ENCODE data around the gene TMEM88. TPM values are rescaled to one million over a fixed set of nuclear protein-coding genes. Genes with fewer than 3 reads are reported as not detected.
A peak's percentile ranks its signal among the peaks of the same experiment; 100 is the strongest.

TMEM88 gene
- total and polyA plus RNA-seq, 2 of the 13 experiments (the other 11 are each of a cell fraction or from before 2014, with no cell fraction given) = 0.31 to 0.66 TPM

GRCh38 chr17:7835814-7836595 is 18.9 kb upstream of the TMEM88 start (continued):
- TF ChIP-seq ZNF20 (CRISPR knock-in tag; IDR thresholded peaks at IDR 0.05) (no peak), CHD4 (IDR thresholded peaks at IDR 0.05; ENCODE audit: borderline replicate concordance, low read length) (peak; percentile 48; the same call in 1 of the 2 replicates), ZNF337 (CRISPR knock-in tag; IDR thresholded peaks at IDR 0.05; ENCODE audit: borderline replicate concordance, low read depth) (no peak), YEATS2 (CRISPR knock-in tag; IDR thresholded peaks at IDR 0.05; ENCODE audit: borderline replicate concordance) (no peak), ESRRA (CRISPR knock-in tag; IDR thresholded peaks at IDR 0.05; ENCODE audit: low read depth) (no peak), ZNF333 (CRISPR knock-in tag; IDR thresholded peaks at IDR 0.05; ENCODE audit: borderline replicate concordance) (no peak), ZNF564 (CRISPR knock-in tag; IDR thresholded peaks at IDR 0.05) (no peak), SIX4 (CRISPR knock-in tag; IDR thresholded peaks at IDR 0.05) (no peak), ZBTB44 (CRISPR knock-in tag; IDR thresholded peaks at IDR 0.05) (0 out of 2 replicates have a peak, but pooled peaks have one; percentile 23), ZNF672 (CRISPR knock-in tag; IDR thresholded peaks at IDR 0.05) (no peak; the same call in 1 of the 2 replicates), ZFP37 (CRISPR knock-in tag; IDR thresholded peaks at IDR 0.05; ENCODE audit: borderline replicate concordance) (0 out of 2 replicates have a peak, but pooled peaks have one; percentile 3), ARHGAP35 (CRISPR knock-in tag; IDR thresholded peaks at IDR 0.05; ENCODE audit: borderline replicate concordance) (no peak), ZNF572 (CRISPR knock-in tag; IDR thresholded peaks at IDR 0.05) (no peak), TBP (CRISPR knock-in tag; IDR thresholded peaks at IDR 0.05) (peak; percentile 56; the same call in 1 of the 2 replicates), AHR (CRISPR knock-in tag; IDR thresholded peaks at IDR 0.05) (no peak; the same call in 1 of the 2 replicates), ZNF790 (CRISPR knock-in tag; IDR thresholded peaks at IDR 0.05; ENCODE audit: borderline replicate concordance) (no peak; the same call in 1 of the 2 replicates), ZNF816 (CRISPR knock-in tag; IDR thresholded peaks at IDR 0.05; ENCODE audit: borderline replicate concordance) (peak; percentile 84), XRCC5 (optimal IDR thresholded peaks at IDR 0.05; ENCODE audit: low read length) (no peak), ELF4 (CRISPR knock-in tag; IDR thresholded peaks at IDR 0.05; ENCODE audit: borderline replicate concordance) (no peak), NBN (conservative IDR thresholded peaks at IDR 0.05) (no peak), DBP (CRISPR knock-in tag; IDR thresholded peaks at IDR 0.05; ENCODE audit: not compliant biosample characterization) (no peak), PAXIP1 (CRISPR knock-in tag; conservative IDR thresholded peaks at IDR 0.05) (no peak), GPN1 (CRISPR knock-in tag; IDR thresholded peaks at IDR 0.05; ENCODE audit: borderline replicate concordance) (no peak)

Measured in HepG2 (cell line).